OCI-LY7 (cell line): ENCODE results near the gene RHBDL1. TPM values are rescaled to one million over a fixed set of nuclear protein-coding genes. Genes with fewer than 3 reads are reported as not detected.

Experiments
- BruUV-seq: library from RNA; stranded (reverse); fragments of 400-500 nt; replicated peaks from 2 replicates; lab custom pipeline; 2021; lab: Mats Ljungman, UMichigan
- CTCF ChIA-PET: fragments of 300-600 bp; sonication (Branson Sonifier 250); formaldehyde crosslinking; loops from one replicate; lab custom pipeline; 2022; ENCODE audit warnings: antibody characterized with exemption; ENCODE audit not compliant: unreplicated experiment; lab: Charles Lee
- POLR2A ChIA-PET: fragments of 300-600 bp; sonication (Branson Sonifier 250); formaldehyde crosslinking; loops from one replicate; lab custom pipeline; 2022; ENCODE audit warnings: antibody characterized with exemption; lab: Charles Lee
- DNase-seq: peaks from one replicate; pipeline ENCODE4 v3.0.0-alpha.2; 2015; ENCODE audit warnings: low spot score
- H2AFZ ChIP-seq: fragments of 200-600 bp; sonication (generic), shearing (Covaris generic); 2 replicates; pipeline ENCODE4 v1.6.1; 2014; ENCODE audit warnings: mild to moderate bottlenecking, antibody characterized with exemption, low read length, moderate library complexity
- H3K27ac ChIP-seq: fragments of 200-600 bp; sonication (generic); 2 replicates; pipeline ENCODE4 v1.5.1; 2014; ENCODE audit warnings: mixed run types, low read depth, mild to moderate bottlenecking, moderate library complexity, low read length, inconsistent platforms; ENCODE audit not compliant: poor library complexity, severe bottlenecking
- H3K36me3 ChIP-seq: fragments of 200-600 bp; sonication (generic); 2 replicates; pipeline ENCODE4 v1.6.1; 2014; ENCODE audit warnings: mild to moderate bottlenecking, antibody characterized with exemption, low read length, moderate library complexity, mixed read lengths; ENCODE audit not compliant: insufficient read depth
- H3K4me1 ChIP-seq: fragments of 200-600 bp; sonication (generic); 2 replicates; pipeline ENCODE4 v1.5.1; 2014; ENCODE audit warnings: mild to moderate bottlenecking, low read length; ENCODE audit not compliant: insufficient read depth, poor library complexity, severe bottlenecking
- H3K4me2 ChIP-seq: fragments of 200-600 bp; sonication (generic); 2 replicates; pipeline ENCODE4 v1.6.1; 2014; ENCODE audit warnings: mild to moderate bottlenecking, low read length
- H3K4me3 ChIP-seq: fragments of 200-600 bp; sonication (generic); 2 replicates; pipeline ENCODE4 v1.5.1; 2014; ENCODE audit warnings: mild to moderate bottlenecking, low read depth, low read length; ENCODE audit not compliant: poor library complexity, severe bottlenecking
- H3K79me2 ChIP-seq: fragments of 200-600 bp; sonication (generic); 2 replicates; pipeline ENCODE4 v1.6.1; 2016; ENCODE audit warnings: low read depth, mild to moderate bottlenecking, low read length, moderate library complexity, mixed read lengths; ENCODE audit not compliant: insufficient read depth
- H3K9me2 ChIP-seq: fragments of 200-600 bp; sonication (generic); 2 replicates; pipeline ENCODE4 v1.6.1; 2016; ENCODE audit warnings: mild to moderate bottlenecking, low read length, mixed read lengths; ENCODE audit not compliant: insufficient read depth
- H3K9me3 ChIP-seq: fragments of 200-600 bp; sonication (generic); 2 replicates; pipeline ENCODE4 v1.6.1; 2014; ENCODE audit warnings: mild to moderate bottlenecking, mixed run types, low read length, mixed read lengths
- H4K20me1 ChIP-seq: fragments of 200-600 bp; sonication (generic); 2 replicates; pipeline ENCODE4 v1.6.1; 2014; ENCODE audit warnings: mild to moderate bottlenecking, antibody characterized with exemption, low read length, moderate library complexity, mixed read lengths; ENCODE audit not compliant: insufficient read depth
- EZH2phosphoT487 ChIP-seq: fragments of 200-600 bp; sonication (generic); IDR thresholded peaks from 2 replicates; pipeline ENCODE4 v1.6.1; 2018; ENCODE audit warnings: low read depth, borderline replicate concordance, mild to moderate bottlenecking, mixed run types, antibody characterized with exemption, low read length, moderate library complexity, mixed read lengths
- intact Hi-C: fragments of 100-400 bp; cut with micrococcal nuclease; formaldehyde crosslinking; loops from one replicate; pipeline ENCODE4 v1.10.0; 2022; ENCODE audit not compliant: unreplicated experiment
- total RNA-seq, 2 experiments: library from RNA; depleted of rRNA in 1 of 2; stranded (reverse); fragments of >200 nt in 1 of 2; shearing (Covaris generic) in 1 of 2; gene quantifications; 2 replicates each; pipeline ENCODE4 v1.2.3, GENCODE V29; 2014 to 2022
- TF ChIP-seq, protein P1 (sequence below): fragments of 200-600 bp; sonication (generic); conservative IDR thresholded peaks from 2 replicates; pipeline ENCODE4 v1.5.1; 2014; ENCODE audit warnings: mild to moderate bottlenecking, antibody characterized with exemption, low read length, moderate library complexity, mixed read lengths

The RHBDL1 gene
- total RNA-seq, 2 experiments from 2014 or later, result 4.2 TPM

DNA sequence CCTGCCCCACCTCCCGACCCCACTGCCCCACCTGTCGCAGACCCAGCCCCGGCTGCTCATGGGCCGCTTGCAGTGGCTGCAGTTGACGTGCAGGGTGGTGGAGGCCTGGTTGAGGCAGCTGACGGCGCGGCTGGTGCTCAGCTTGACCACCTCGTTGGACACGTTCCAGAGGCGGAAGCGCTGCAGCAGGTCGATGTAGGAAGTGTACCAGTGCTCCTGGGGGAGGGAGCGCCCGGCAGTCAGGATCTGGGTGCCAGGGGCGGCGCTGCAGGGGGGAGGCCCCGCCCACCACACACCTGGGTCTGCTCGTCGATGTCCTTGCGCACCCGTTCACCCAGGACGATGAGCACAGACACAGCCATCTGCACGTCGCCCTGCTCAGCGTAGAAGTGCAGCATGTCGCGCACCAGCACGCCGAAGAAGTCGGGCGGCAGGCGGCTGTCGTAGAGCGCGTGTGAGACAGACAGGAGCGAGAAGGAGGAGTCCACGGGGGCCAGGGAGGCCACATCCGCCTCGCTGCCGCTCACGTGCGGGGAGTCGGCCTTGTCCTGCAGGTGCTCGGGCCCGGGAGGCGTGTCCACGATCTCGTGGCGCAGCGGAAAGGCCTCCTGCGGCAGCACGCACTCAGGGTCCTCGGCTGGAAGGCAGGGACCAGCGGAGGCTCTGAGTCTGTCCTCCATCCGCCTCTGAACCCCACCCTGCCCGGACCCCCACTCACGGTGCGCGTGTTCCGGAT lies 9.7 kb downstream of the RHBDL1 start:
- Histone ChIP-seq H3K9me3 (no peaks in the 10 kb centered on the region), H3K9me2 (no peaks in the 10 kb centered on the region), H2AFZ (no peak overlapping the region), H4K20me1 (0 out of 2 replicates have a peak, but pooled peaks cover 5% of the 10 kb centered on the region), H3K79me2 (peaks cover 34% of the 10 kb centered on the region; the same call in 1 of the 2 replicates), H3K4me1 (peaks cover 37% of the 10 kb centered on the region), H3K4me3 (no peak overlapping the region), H3K27ac (no peak overlapping the region), H3K4me2 (0 out of 2 replicates have a peak overlapping the region, but pooled peaks have one; percentile 14), H3K36me3 (peaks cover 46% of the 10 kb centered on the region)
- POLR2A ChIA-PET, result no interaction called here
- no TSS peak for BruUV-seq
- CTCF ChIA-PET, result no interaction called here
- intact Hi-C loops, result loop anchor here (5.0 kb wide), 1 partner anchor 37 kb away; the partner anchor contains the start of gene ANTKMT
- no peak for DNase-seq
- TF ChIP-seq, protein P1, sequence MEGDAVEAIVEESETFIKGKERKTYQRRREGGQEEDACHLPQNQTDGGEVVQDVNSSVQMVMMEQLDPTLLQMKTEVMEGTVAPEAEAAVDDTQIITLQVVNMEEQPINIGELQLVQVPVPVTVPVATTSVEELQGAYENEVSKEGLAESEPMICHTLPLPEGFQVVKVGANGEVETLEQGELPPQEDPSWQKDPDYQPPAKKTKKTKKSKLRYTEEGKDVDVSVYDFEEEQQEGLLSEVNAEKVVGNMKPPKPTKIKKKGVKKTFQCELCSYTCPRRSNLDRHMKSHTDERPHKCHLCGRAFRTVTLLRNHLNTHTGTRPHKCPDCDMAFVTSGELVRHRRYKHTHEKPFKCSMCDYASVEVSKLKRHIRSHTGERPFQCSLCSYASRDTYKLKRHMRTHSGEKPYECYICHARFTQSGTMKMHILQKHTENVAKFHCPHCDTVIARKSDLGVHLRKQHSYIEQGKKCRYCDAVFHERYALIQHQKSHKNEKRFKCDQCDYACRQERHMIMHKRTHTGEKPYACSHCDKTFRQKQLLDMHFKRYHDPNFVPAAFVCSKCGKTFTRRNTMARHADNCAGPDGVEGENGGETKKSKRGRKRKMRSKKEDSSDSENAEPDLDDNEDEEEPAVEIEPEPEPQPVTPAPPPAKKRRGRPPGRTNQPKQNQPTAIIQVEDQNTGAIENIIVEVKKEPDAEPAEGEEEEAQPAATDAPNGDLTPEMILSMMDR, result no peak
- TF ChIP-seq EZH2phosphoT487, result no peak

DNA sequence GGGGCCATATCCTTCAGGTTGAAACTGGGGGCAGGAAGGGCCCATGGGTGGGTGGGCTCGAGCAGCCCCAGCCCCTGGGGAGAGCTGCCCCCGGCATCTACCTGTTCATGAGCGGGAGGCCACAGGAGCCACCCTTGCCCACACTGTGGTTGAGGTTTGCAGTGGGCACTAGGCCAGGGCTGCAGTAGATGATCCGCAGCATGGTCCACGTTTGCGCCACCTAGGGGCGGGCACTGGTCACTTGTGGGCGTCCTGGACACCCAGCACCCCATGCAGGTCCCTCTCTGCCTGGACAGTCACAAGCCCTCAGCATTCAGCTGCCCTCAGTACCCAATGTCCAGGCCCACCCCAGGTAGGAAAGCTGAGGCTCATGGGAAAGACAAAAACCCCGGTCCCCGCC lies 10.5 kb downstream of the RHBDL1 start:
- Histone ChIP-seq H3K4me3 (no peak overlapping the region), H3K9me3 (no peaks in the 10 kb centered on the region), H4K20me1 (0 out of 2 replicates have a peak, but pooled peaks cover 5% of the 10 kb centered on the region), H3K4me1 (peaks cover 40% of the 10 kb centered on the region), H3K9me2 (no peaks in the 10 kb centered on the region), H3K4me2 (no peak overlapping the region), H3K79me2 (peaks cover 29% of the 10 kb centered on the region; the same call in 1 of the 2 replicates), H3K36me3 (peaks cover 46% of the 10 kb centered on the region), H3K27ac (no peak overlapping the region), H2AFZ (no peak overlapping the region)
- TF ChIP-seq, protein P1, result peak; percentile 54; the same call in 1 of the 2 replicates
- no peak for TF ChIP-seq EZH2phosphoT487
- no TSS peak for BruUV-seq
- intact Hi-C loops, result no loop called here
- no peak for DNase-seq
- POLR2A ChIA-PET, result no interaction called here
- CTCF ChIA-PET, result no interaction called here
